Esophagus squamous epithelium (tissue), 5 donors: ENCODE results near the gene BST1. TPM values are rescaled to one million over a fixed set of nuclear protein-coding genes. Genes with fewer than 3 reads are reported as not detected.
A peak's percentile ranks its signal among the peaks of the same experiment; 100 is the strongest.

Experiments used
- DNase-seq: peaks from one replicate; lab custom pipeline; 2025; lab: John Stamatoyannopoulos, UW
- H3K27ac ChIP-seq, 4 donors: fragments of 200-600 bp; sonication (generic); one replicate each; pipeline ENCODE4 v1.5.1; 2016 to 2019; ENCODE audit warnings: mild to moderate bottlenecking in 1 of 4
- H3K27me3 ChIP-seq, 4 donors: fragments of 200-600 bp; sonication (generic); 1 replicate in 3 of 4; 2 replicates in 1 of 4; pipeline versions ENCODE4 v1.5.1 to v1.6.0; 2017 to 2021; ENCODE audit warnings: antibody characterized with exemption in 1 of 4
- H3K36me3 ChIP-seq, 3 donors: fragments of 200-600 bp; sonication (generic); one replicate each; pipeline ENCODE4 v1.5.1; 2016 to 2019
- H3K4me1 ChIP-seq, 3 donors: fragments of 200-600 bp; sonication (generic); one replicate each; pipeline ENCODE4 v1.5.1; 2017 to 2019
- H3K4me3 ChIP-seq, 4 donors: fragments of 200-600 bp; sonication (generic); 1 replicate in 3 of 4; 2 replicates in 1 of 4; pipeline ENCODE4 v1.5.1; 2016 to 2019; ENCODE audit warnings: mild to moderate bottlenecking in 2 of 4, moderate library complexity in 1 of 4
- H3K9me3 ChIP-seq, 3 donors: fragments of 200-600 bp; sonication (generic); one replicate each; pipeline ENCODE4 v1.5.1; 2016 to 2019
- CTCF ChIP-seq, 6 experiments: fragments of 450-650 bp in 4 of 6; fragments of 200-600 bp in 2 of 6; sonication (generic) in 2 of 6; IDR thresholded peaks; one replicate each; pipeline ENCODE4 v1.5.1; 2016 to 2019; ENCODE audit warnings: antibody characterized with exemption in 6 of 6, mild to moderate bottlenecking in 4 of 6, moderate library complexity in 4 of 6
- POLR2A ChIP-seq, 4 donors: fragments of 450-650 bp; IDR thresholded peaks; one replicate each; pipeline ENCODE4 v1.6.1; 2017; ENCODE audit warnings: antibody characterized with exemption in 4 of 4, mild to moderate bottlenecking in 4 of 4, moderate library complexity in 3 of 4
- WGBS, 2 donors: methylation state at CpG; one replicate each; pipeline ENCODE4 v1.1.5; 2018; 5-methylcytosine and 5-hydroxymethylcytosine counted together
- intact Hi-C: fragments of 100-400 bp; cut with DNase I; formaldehyde crosslinking; loops from one replicate; pipeline ENCODE4 v1.15.0; 2022
- total RNA-seq, 4 donors: library from RNA; depleted of rRNA; stranded (reverse); fragments of >200 nt; gene quantifications; one replicate each; pipeline ENCODE4 v1.1.0, GENCODE V29; 2016
- donor health status: DM: yes; HTN: yes; CAD: no.

The BST1 gene
- total RNA-seq, 4 donors from 2014 or later = 0.97 to 7.4 (median 3.6) TPM

- Histone ChIP-seq H3K9me3 (no peaks in the 10 kb centered on the region), H3K27me3 (no peaks in the 10 kb centered on the region), H3K36me3 (no peaks in the 10 kb centered on the region), H3K4me3 (no peak overlapping the region), H3K4me1 (peaks cover 0 to 45% (median 3%) of the 10 kb centered on the region in 3 donors), H3K27ac (no peak overlapping the region)
- no peak for TF ChIP-seq POLR2A (IDR thresholded peaks at IDR 0.05)
- TF ChIP-seq CTCF (IDR thresholded peaks at IDR 0.05) = no peak
- 82 to 88% methylated on average over 3 of the region's 3 CpGs for WGBS, 2 donors
- DNase-seq = no peak
- intact Hi-C loops = no loop called here
Measured at GRCh38 chr4:15675356-15675755, 27.5 kb upstream of the BST1 start.

- WGBS, 2 donors = 90 to 93% methylated on average over 1 of the region's 1 CpG
- Histone ChIP-seq H3K27ac (no peak overlapping the region), H3K4me3 (no peak overlapping the region), H3K27me3 (no peaks in the 10 kb centered on the region), H3K36me3 (no peaks in the 10 kb centered on the region), H3K4me1 (peaks cover under 1 to 52% (median 3%) of the 10 kb centered on the region in 3 donors), H3K9me3 (no peaks in the 10 kb centered on the region)
- no peak for TF ChIP-seq CTCF (IDR thresholded peaks at IDR 0.05)
- no peak for TF ChIP-seq POLR2A (IDR thresholded peaks at IDR 0.05)
- no peak for DNase-seq
- intact Hi-C loops = no loop called here
Measured at GRCh38 chr4:15676039-15676438, 26.8 kb upstream of the BST1 start.

- Histone ChIP-seq H3K4me3 (no peak overlapping the region), H3K9me3 (no peaks in the 10 kb centered on the region), H3K27ac (peak overlapping the region in 3 of 4 donors; percentile 38 to 75 (median 59)), H3K36me3 (no peaks in the 10 kb centered on the region), H3K27me3 (no peaks in the 10 kb centered on the region), H3K4me1 (peaks cover 3 to 52% (median 3%) of the 10 kb centered on the region in 3 donors)
- WGBS, 2 donors = 81 to 83% methylated on average over 6 of the region's 6 CpGs
- DNase-seq = no peak
- no peak for TF ChIP-seq CTCF (IDR thresholded peaks at IDR 0.05)
- TF ChIP-seq POLR2A (IDR thresholded peaks at IDR 0.05) = no peak
- intact Hi-C loops = no loop called here
Measured at GRCh38 chr4:15676899-15677298, 26.0 kb upstream of the BST1 start.

- TF ChIP-seq CTCF (IDR thresholded peaks at IDR 0.05) (no peak), POLR2A (IDR thresholded peaks at IDR 0.05) (no peak)
- H3K4me3 ChIP-seq = no peak overlapping the region
- no peaks in the 10 kb centered on the region for H3K36me3 ChIP-seq
- no peaks in the 10 kb centered on the region for H3K27me3 ChIP-seq
- DNase-seq = no peak
- intact Hi-C loops = no loop called here
- H3K4me1 ChIP-seq = peaks cover 3 to 58% (median 3%) of the 10 kb centered on the region in 3 donors
- WGBS, 2 donors = 38 to 54% methylated on average over 2 of the region's 2 CpGs
- peak overlapping the region; percentile 38 to 75 (median 54) for H3K27ac ChIP-seq
- H3K9me3 ChIP-seq = no peaks in the 10 kb centered on the region
Measured at GRCh38 chr4:15677507-15677988, 25.3 kb upstream of the BST1 start.

GRCh38 chr4:15681067-15681371 lies 21.8 kb upstream of the BST1 start:
- DNase-seq = no peak
- Histone ChIP-seq H3K36me3 (peaks cover 0 to under 1% (median 0%) of the 10 kb centered on the region in 3 donors), H3K4me3 (peak overlapping the region; percentile 60 to 79 (median 69)), H3K27me3 (no peaks in the 10 kb centered on the region), H3K4me1 (peaks cover 3 to 85% (median 19%) of the 10 kb centered on the region in 3 donors), H3K27ac (peak overlapping the region; percentile 91 to 95 (median 92)), H3K9me3 (no peaks in the 10 kb centered on the region)
- intact Hi-C loops = no loop called here
- TF ChIP-seq POLR2A (IDR thresholded peaks at IDR 0.05) (no peak), CTCF (IDR thresholded peaks at IDR 0.05) (no peak)
- WGBS, 2 donors = 1% methylated on average over 14 of the region's 14 CpGs
